Measurements from ENCODE around the gene DUSP1.

Gene DUSP1

GRCh38 chr5:172747471-172747870 lies 23.5 kb downstream of the DUSP1 start:
- TF ChIP-seq TAF1 (IDR thresholded peaks at IDR 0.05; ENCODE audit: borderline replicate concordance, insufficient read depth, low read length), result no peak
- TF ChIP-seq, protein P1, sequence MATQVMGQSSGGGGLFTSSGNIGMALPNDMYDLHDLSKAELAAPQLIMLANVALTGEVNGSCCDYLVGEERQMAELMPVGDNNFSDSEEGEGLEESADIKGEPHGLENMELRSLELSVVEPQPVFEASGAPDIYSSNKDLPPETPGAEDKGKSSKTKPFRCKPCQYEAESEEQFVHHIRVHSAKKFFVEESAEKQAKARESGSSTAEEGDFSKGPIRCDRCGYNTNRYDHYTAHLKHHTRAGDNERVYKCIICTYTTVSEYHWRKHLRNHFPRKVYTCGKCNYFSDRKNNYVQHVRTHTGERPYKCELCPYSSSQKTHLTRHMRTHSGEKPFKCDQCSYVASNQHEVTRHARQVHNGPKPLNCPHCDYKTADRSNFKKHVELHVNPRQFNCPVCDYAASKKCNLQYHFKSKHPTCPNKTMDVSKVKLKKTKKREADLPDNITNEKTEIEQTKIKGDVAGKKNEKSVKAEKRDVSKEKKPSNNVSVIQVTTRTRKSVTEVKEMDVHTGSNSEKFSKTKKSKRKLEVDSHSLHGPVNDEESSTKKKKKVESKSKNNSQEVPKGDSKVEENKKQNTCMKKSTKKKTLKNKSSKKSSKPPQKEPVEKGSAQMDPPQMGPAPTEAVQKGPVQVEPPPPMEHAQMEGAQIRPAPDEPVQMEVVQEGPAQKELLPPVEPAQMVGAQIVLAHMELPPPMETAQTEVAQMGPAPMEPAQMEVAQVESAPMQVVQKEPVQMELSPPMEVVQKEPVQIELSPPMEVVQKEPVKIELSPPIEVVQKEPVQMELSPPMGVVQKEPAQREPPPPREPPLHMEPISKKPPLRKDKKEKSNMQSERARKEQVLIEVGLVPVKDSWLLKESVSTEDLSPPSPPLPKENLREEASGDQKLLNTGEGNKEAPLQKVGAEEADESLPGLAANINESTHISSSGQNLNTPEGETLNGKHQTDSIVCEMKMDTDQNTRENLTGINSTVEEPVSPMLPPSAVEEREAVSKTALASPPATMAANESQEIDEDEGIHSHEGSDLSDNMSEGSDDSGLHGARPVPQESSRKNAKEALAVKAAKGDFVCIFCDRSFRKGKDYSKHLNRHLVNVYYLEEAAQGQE (IDR thresholded peaks at IDR 0.05; ENCODE audit: insufficient read depth in 1 of 2, low read depth in 2 of 2, low read length in 2 of 2), result no peak
- TF ChIP-seq FOXP2 (optimal IDR thresholded peaks at IDR 0.05; ENCODE audit: borderline replicate concordance, extremely low read depth, extremely low read length, insufficient read depth), result no peak
- TF ChIP-seq SIN3A (IDR thresholded peaks at IDR 0.05; ENCODE audit: borderline replicate concordance, insufficient read depth, low read length), result no peak
- no peak for TF ChIP-seq POLR2AphosphoS5 (IDR thresholded peaks at IDR 0.05; ENCODE audit: low read depth, low read length)

DNA sequence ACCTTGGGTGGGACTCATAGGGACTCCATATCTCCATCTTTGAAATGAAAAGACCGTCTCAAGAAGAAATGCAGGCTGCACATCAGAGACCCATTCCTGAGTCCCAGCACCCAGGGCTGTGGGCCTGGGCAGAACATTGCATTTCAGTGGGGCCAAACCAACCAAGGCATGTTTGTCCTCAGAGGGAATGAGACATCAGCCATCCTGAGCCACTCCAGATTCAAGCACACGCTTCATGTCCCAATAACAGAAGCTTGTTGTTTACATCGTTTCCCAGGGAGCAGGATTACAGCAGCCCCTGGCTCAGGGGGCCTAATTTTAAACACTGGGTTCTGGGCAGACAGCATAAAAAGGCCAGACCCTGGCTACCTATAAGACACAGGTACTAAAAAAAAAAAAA lies 24.3 kb downstream of the DUSP1 start:
- TF ChIP-seq, protein P1 (IDR thresholded peaks at IDR 0.05; ENCODE audit: insufficient read depth in 1 of 2, low read depth in 2 of 2, low read length in 2 of 2), result no peak
- TF ChIP-seq SIN3A (IDR thresholded peaks at IDR 0.05; ENCODE audit: borderline replicate concordance, insufficient read depth, low read length), result no peak
- no peak for TF ChIP-seq POLR2AphosphoS5 (IDR thresholded peaks at IDR 0.05; ENCODE audit: low read depth, low read length)

DNA sequence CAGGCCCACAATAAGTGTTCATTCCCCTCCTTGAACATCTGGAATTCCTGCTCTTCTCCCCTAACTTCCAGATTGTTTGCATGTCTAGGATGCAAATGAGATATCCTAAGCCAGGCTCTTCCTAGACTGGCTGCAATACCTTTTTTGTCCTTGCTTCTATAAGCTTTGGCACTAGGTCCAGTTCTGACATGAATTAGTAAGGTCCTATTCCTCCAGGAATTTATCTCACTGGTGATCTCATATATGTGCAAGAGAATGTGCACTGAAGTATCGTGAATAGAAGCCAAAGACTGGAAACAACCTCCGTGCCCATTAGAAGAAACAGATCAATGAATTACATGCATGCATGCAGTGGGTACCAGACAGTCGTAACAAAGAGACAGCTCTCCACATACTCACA lies 25.2 kb downstream of the DUSP1 start:
- TF ChIP-seq TAF1 (IDR thresholded peaks at IDR 0.05; ENCODE audit: borderline replicate concordance, insufficient read depth, low read length) (no peak), SIN3A (IDR thresholded peaks at IDR 0.05; ENCODE audit: borderline replicate concordance, insufficient read depth, low read length) (no peak), FOXP2 (optimal IDR thresholded peaks at IDR 0.05; ENCODE audit: borderline replicate concordance, extremely low read depth, extremely low read length, insufficient read depth) (no peak), POLR2AphosphoS5 (IDR thresholded peaks at IDR 0.05; ENCODE audit: low read depth, low read length) (no peak)
- TF ChIP-seq, protein P1 (IDR thresholded peaks at IDR 0.05; ENCODE audit: insufficient read depth in 1 of 2, low read depth in 2 of 2, low read length in 2 of 2), result no peak

DNA sequence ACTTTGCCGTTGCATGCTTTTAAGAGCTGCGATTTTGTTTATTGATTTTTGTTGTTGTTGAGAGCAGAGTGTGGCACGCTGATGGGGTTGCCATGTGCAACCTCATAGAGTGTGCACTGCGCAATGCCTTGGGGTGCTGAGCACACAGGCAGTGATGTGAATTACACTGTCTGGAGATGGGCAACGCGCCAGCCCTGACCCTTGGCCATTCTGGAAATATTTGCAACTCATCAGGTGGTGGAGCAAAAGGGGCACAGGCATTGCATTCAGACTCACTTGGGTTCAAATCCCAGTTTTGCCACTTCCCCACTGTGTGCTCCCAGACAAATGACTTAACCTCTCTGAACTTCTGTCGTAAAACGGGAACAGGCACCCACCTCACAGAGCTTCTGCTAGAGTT lies 25.6 kb downstream of the DUSP1 start:
- TF ChIP-seq TAF1 (IDR thresholded peaks at IDR 0.05; ENCODE audit: borderline replicate concordance, insufficient read depth, low read length) (no peak), FOXP2 (optimal IDR thresholded peaks at IDR 0.05; ENCODE audit: borderline replicate concordance, extremely low read depth, extremely low read length, insufficient read depth) (no peak), POLR2AphosphoS5 (IDR thresholded peaks at IDR 0.05; ENCODE audit: low read depth, low read length) (no peak), SIN3A (IDR thresholded peaks at IDR 0.05; ENCODE audit: borderline replicate concordance, insufficient read depth, low read length) (no peak)
- TF ChIP-seq, protein P1 (IDR thresholded peaks at IDR 0.05; ENCODE audit: insufficient read depth in 1 of 2, low read depth in 2 of 2, low read length in 2 of 2), result no peak

Measured in PFSK-1 (cell line).